ENCODE data around the gene RNLS. TPM values are rescaled to one million over a fixed set of nuclear protein-coding genes. Genes with fewer than 3 reads are reported as not detected.

The RNLS gene
- total RNA-seq, 2 experiments from 2014 or later = 0.95 to 2.7 TPM

- TF ChIP-seq CTCF (IDR thresholded peaks at IDR 0.05) = no peak
- intact Hi-C loops (cut with DNase I, micrococcal nuclease) = no loop called here
- no peak for DNase-seq
- H3K27me3 Mint-ChIP-seq = no peaks in the 10 kb centered on the region
- Histone ChIP-seq H3K4me3 (ENCODE audit: low read length) (no peak overlapping the region), H3K9me3 (ENCODE audit: control insufficient read depth in 1 of 2, insufficient read depth in 1 of 2, low read length in 2 of 2) (no peaks in the 10 kb centered on the region), H3K4me1 (ENCODE audit: insufficient read depth, low read length) (no peaks in the 10 kb centered on the region), H3K36me3 (ENCODE audit: insufficient read depth, low read length) (no peaks in the 10 kb centered on the region), H3K27ac (ENCODE audit: low read depth in 1 of 2, low read length in 2 of 2) (no peak overlapping the region), H3K27me3 (ENCODE audit: control insufficient read depth in 1 of 2, insufficient read depth in 2 of 2, low read length in 2 of 2) (no peaks in the 10 kb centered on the region)
- no peak overlapping the region for H3K4me3 Mint-ChIP-seq
- H3K4me1 Mint-ChIP-seq (ENCODE audit: low read depth) = no peaks in the 10 kb centered on the region
- POLR2A ChIA-PET = no interaction called here
- no peak overlapping the region for H3K27ac Mint-ChIP-seq
- H3K36me3 Mint-ChIP-seq (ENCODE audit: low read depth) = no peaks in the 10 kb centered on the region
- ATAC-seq (ENCODE audit: poor library complexity) = no peak
- H3K9me3 Mint-ChIP-seq = no peaks in the 10 kb centered on the region
- CTCF ChIA-PET = no interaction called here
Measured at GRCh38 chr10:88512599-88512998, 70.5 kb downstream of the RNLS start.

GRCh38 chr10:88508796-88509195 is 74.3 kb downstream of the RNLS start:
- POLR2A ChIA-PET = no interaction called here

GRCh38 chr10:88507826-88508453 is 75.2 kb downstream of the RNLS start:
- intact Hi-C loops (cut with DNase I, micrococcal nuclease) = no loop called here
- H3K36me3 ChIP-seq (ENCODE audit: insufficient read depth, low read length) = no peaks in the 10 kb centered on the region
- Mint-ChIP-seq H3K27me3 (no peaks in the 10 kb centered on the region), H3K4me3 (no peak overlapping the region), H3K4me1 (ENCODE audit: low read depth) (no peaks in the 10 kb centered on the region), H3K9me3 (no peaks in the 10 kb centered on the region), H3K27ac (no peak overlapping the region), H3K36me3 (ENCODE audit: low read depth) (no peaks in the 10 kb centered on the region)
- no peaks in the 10 kb centered on the region for H3K9me3 ChIP-seq (ENCODE audit: control insufficient read depth in 1 of 2, insufficient read depth in 1 of 2, low read length in 2 of 2)
- no peaks in the 10 kb centered on the region for H3K27me3 ChIP-seq (ENCODE audit: control insufficient read depth in 1 of 2, insufficient read depth in 2 of 2, low read length in 2 of 2)
- CTCF ChIA-PET = no interaction called here
- DNase-seq (no peak), ATAC-seq (ENCODE audit: poor library complexity) (no peak)
- no peak overlapping the region for H3K4me3 ChIP-seq (ENCODE audit: low read length)
- no peak for TF ChIP-seq CTCF (IDR thresholded peaks at IDR 0.05)
- H3K4me1 ChIP-seq (ENCODE audit: insufficient read depth, low read length) = no peaks in the 10 kb centered on the region
- H3K27ac ChIP-seq (ENCODE audit: low read depth in 1 of 2, low read length in 2 of 2) = no peak overlapping the region
- POLR2A ChIA-PET = no interaction called here

More at GRCh38 chr10:88508796-88509195, 74.3 kb downstream of the RNLS start:
- H3K27ac Mint-ChIP-seq = no peak overlapping the region
- Histone ChIP-seq H3K4me1 (ENCODE audit: insufficient read depth, low read length) (no peaks in the 10 kb centered on the region), H3K9me3 (ENCODE audit: control insufficient read depth in 1 of 2, insufficient read depth in 1 of 2, low read length in 2 of 2) (no peaks in the 10 kb centered on the region), H3K36me3 (ENCODE audit: insufficient read depth, low read length) (no peaks in the 10 kb centered on the region), H3K4me3 (ENCODE audit: low read length) (no peak overlapping the region), H3K27ac (ENCODE audit: low read depth in 1 of 2, low read length in 2 of 2) (no peak overlapping the region), H3K27me3 (ENCODE audit: control insufficient read depth in 1 of 2, insufficient read depth in 2 of 2, low read length in 2 of 2) (no peaks in the 10 kb centered on the region)
- H3K27me3 Mint-ChIP-seq = no peaks in the 10 kb centered on the region
- ATAC-seq (ENCODE audit: poor library complexity) = no peak
- intact Hi-C loops (cut with DNase I, micrococcal nuclease) = no loop called here
- CTCF ChIA-PET = no interaction called here
- DNase-seq = no peak
- H3K9me3 Mint-ChIP-seq = no peaks in the 10 kb centered on the region
- no peaks in the 10 kb centered on the region for H3K4me1 Mint-ChIP-seq (ENCODE audit: low read depth)
- H3K4me3 Mint-ChIP-seq = no peak overlapping the region
- no peaks in the 10 kb centered on the region for H3K36me3 Mint-ChIP-seq (ENCODE audit: low read depth)
- no peak for TF ChIP-seq CTCF (IDR thresholded peaks at IDR 0.05)

Measured in CD4-positive, alpha-beta T cell (primary cell).